Tibial artery (tissue), 4 donors: Measurements from ENCODE around the gene ACOX1.

Experiments
- DNase-seq, 2 donors: peaks; one replicate each; pipeline ENCODE4 v3.0.0-alpha.2; 2019
- H3K27ac ChIP-seq, 2 donors: fragments of 200-600 bp; sonication (generic) in 1 of 2; 1 replicate in 1 of 2; 2 replicates in 1 of 2; pipeline ENCODE4 v1.5.1; 2018 to 2019; ENCODE audit warnings: mild to moderate bottlenecking in 1 of 2
- H3K27me3 ChIP-seq, 2 donors: fragments of 200-600 bp; sonication (generic) in 1 of 2; one replicate each; pipeline versions ENCODE4 v1.5.1 to v1.6.0; 2016 to 2019
- H3K36me3 ChIP-seq, 3 donors: fragments of 200-600 bp; sonication (generic) in 2 of 3; one replicate each; pipeline ENCODE4 v1.5.1; 2016 to 2019; ENCODE audit warnings: mild to moderate bottlenecking in 2 of 3
- H3K4me1 ChIP-seq, 4 donors: fragments of 200-600 bp; sonication (generic) in 2 of 4; 1 replicate in 3 of 4; 2 replicates in 1 of 4; pipeline ENCODE4 v1.5.1; 2016 to 2019
- H3K4me3 ChIP-seq, 2 donors: fragments of 200-600 bp; sonication (generic) in 1 of 2; 1 replicate in 1 of 2; 2 replicates in 1 of 2; pipeline ENCODE4 v1.5.1; 2018 to 2019; ENCODE audit warnings: mild to moderate bottlenecking in 2 of 2
- H3K9me3 ChIP-seq, 3 donors: fragments of 200-600 bp; sonication (generic) in 1 of 3; one replicate each; pipeline ENCODE4 v1.5.1; 2016 to 2019
- intact Hi-C: fragments of 100-400 bp; cut with DNase I; formaldehyde crosslinking; loops from one replicate; pipeline ENCODE4 v1.15.0; 2023; ENCODE audit warnings: low total_unique reads
- TF ChIP-seq, protein P1 (sequence below), 2 experiments: fragments of 200-600 bp in 1 of 2; fragments of 450-650 bp in 1 of 2; IDR thresholded peaks; one replicate each; pipeline ENCODE4 v1.5.1; 2017 to 2019; ENCODE audit warnings: antibody characterized with exemption in 2 of 2, mild to moderate bottlenecking in 1 of 2, moderate library complexity in 1 of 2

Gene ACOX1

DNA sequence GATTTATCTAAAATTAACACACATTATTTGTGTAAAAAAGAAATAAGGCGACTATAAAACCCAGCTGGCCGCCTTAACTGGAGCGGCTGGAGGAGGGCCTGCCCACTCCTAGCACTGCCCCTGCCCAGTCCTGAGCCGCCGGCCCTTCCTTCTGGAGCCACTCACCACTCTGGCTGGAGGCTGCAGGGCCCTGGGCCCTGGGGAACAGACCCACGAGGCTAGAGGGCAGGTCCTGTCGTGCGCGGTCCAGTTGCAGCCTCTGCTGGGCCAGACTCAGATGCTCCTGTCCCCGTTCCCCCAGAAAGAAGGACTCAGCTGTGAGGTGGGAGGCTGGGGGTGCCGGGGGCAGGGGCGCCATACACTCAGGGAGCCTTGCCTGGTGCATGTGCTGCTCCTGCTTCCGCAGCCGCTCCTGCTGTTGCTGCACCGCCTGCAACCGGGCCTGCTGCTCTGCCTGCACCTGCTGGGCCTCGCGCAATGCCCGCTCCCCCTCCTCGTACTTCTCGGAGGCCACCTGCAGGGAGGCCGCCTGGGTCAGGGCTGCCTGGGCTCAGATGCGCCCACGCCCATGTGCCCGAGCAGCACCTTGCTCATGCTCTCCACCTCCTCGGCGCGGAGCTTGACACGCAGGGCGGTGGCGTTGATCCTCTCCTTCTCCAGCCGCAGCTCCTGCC is 65.3 kb downstream of the ACOX1 start:
- Histone ChIP-seq H3K4me3 (no peak overlapping the region), H3K27ac (no peak overlapping the region), H3K36me3 (peaks cover 0 to 45% (median 11%) of the 10 kb centered on the region in 3 donors), H3K27me3 (no peaks in the 10 kb centered on the region), H3K4me1 (peaks cover 0 to 7% (median 0%) of the 10 kb centered on the region in 4 donors), H3K9me3 (no peaks in the 10 kb centered on the region)
- TF ChIP-seq, protein P1, sequence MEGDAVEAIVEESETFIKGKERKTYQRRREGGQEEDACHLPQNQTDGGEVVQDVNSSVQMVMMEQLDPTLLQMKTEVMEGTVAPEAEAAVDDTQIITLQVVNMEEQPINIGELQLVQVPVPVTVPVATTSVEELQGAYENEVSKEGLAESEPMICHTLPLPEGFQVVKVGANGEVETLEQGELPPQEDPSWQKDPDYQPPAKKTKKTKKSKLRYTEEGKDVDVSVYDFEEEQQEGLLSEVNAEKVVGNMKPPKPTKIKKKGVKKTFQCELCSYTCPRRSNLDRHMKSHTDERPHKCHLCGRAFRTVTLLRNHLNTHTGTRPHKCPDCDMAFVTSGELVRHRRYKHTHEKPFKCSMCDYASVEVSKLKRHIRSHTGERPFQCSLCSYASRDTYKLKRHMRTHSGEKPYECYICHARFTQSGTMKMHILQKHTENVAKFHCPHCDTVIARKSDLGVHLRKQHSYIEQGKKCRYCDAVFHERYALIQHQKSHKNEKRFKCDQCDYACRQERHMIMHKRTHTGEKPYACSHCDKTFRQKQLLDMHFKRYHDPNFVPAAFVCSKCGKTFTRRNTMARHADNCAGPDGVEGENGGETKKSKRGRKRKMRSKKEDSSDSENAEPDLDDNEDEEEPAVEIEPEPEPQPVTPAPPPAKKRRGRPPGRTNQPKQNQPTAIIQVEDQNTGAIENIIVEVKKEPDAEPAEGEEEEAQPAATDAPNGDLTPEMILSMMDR (IDR thresholded peaks at IDR 0.05) = no peak
- intact Hi-C loops = no loop called here
- no peak for DNase-seq

DNA sequence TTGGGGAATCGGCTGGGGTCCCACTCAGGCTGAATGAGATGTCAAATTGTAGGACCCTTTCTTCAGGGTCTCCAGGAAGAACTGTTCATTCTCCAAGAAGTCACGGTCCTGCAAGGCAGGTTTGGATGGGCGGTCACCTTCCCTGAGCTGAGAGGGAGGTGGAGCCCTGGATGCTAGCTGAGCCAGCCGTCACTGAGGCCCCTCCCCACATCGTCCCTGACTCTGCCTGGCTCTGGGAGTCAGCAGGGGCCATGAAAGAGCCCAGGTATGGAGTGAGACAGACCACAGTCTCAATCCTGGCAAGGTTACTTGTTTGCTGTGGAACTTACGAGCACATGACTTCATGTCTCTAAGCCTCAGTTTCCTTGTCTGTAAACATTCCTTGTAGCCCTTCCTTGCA is 68.3 kb downstream of the ACOX1 start:
- no peak for DNase-seq
- TF ChIP-seq, protein P1 (IDR thresholded peaks at IDR 0.05) = no peak
- no peak overlapping the region for H3K4me3 ChIP-seq
- H3K27me3 ChIP-seq = no peaks in the 10 kb centered on the region
- peaks cover 0 to 7% (median under 1%) of the 10 kb centered on the region in 4 donors for H3K4me1 ChIP-seq
- H3K27ac ChIP-seq = no peak overlapping the region
- intact Hi-C loops = no loop called here
- H3K36me3 ChIP-seq = peaks cover 0 to 33% (median 11%) of the 10 kb centered on the region in 3 donors
- H3K9me3 ChIP-seq = no peaks in the 10 kb centered on the region

DNA sequence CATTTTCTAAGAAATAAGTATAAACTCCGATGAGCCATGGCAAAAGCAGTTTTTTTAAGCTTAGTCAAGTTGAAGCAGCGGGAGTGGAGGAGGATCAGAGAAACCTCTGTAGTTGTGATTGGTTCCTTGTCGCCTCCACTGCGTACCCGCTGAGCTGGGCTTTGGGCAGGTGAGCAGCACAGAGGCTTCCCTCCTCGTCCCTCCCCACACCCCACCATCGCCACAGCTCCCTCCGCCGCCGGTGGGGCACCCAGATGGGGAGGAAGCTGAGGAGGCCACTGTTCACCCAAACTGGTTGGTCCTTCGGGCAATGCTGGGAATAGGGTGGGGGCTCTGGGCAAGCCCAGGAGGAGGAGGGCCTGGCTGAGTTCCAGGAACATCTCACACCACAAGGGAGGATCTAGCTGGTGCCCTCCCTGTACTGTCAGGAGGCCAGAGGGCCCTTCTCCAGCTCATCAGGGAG is 69.1 kb downstream of the ACOX1 start:
- H3K27ac ChIP-seq = no peak overlapping the region
- no peaks in the 10 kb centered on the region for H3K27me3 ChIP-seq
- no peak overlapping the region for H3K4me3 ChIP-seq
- TF ChIP-seq, protein P1 (IDR thresholded peaks at IDR 0.05) = no peak
- no peaks in the 10 kb centered on the region for H3K9me3 ChIP-seq
- H3K4me1 ChIP-seq = peaks cover 0 to 7% (median 3%) of the 10 kb centered on the region in 4 donors
- DNase-seq = no peak
- H3K36me3 ChIP-seq = peaks cover 0 to 25% (median 11%) of the 10 kb centered on the region in 3 donors
- intact Hi-C loops = loop anchor here (10.0 kb wide), 1 partner anchor 365 kb away; no protein-coding TSS in a partner anchor

DNA sequence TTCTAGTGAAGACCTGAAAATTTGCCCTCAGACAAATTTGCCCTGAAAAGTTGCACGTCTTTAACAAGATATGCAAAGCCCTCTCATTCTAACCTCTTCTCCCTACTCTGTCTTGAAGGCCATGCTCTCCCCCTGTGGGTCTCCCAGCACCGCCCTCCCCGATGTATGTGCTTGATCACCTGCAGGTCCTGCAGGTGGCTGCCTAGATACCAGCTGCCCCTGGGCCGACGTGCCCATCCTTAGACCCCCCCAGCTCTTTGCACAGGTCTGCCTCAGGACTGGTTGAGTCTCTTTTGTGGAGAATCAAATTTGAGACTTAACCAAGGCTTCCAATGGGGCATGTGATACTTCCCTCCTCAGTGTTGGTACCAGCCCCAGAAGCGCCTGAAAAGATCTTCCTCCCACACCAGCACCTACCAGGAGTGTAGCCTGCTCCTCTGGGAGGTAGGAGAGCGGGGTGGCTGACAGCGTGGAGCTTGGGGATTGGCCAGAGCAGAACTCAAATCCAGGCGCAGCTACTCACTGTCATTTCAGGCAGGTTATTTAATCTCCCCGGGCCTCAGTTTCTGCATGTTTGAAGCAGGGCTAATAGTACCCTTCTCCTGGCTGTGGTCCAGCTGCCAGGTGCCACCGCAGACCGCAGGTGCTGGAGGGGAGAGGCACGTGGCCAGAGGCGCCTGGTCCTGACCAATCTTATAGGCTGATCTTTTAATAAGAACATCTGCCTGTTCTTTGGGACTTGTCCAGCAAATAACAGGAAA is 69.7 kb downstream of the ACOX1 start:
- H3K36me3 ChIP-seq = peaks cover 0 to 19% (median 5%) of the 10 kb centered on the region in 3 donors
- no peaks in the 10 kb centered on the region for H3K9me3 ChIP-seq
- no peak overlapping the region for H3K4me3 ChIP-seq
- TF ChIP-seq, protein P1 (IDR thresholded peaks at IDR 0.05) = no peak
- no peak overlapping the region for H3K27ac ChIP-seq
- no peaks in the 10 kb centered on the region for H3K27me3 ChIP-seq
- peaks cover 0 to 9% (median 3%) of the 10 kb centered on the region in 4 donors for H3K4me1 ChIP-seq
- DNase-seq = no peak
- intact Hi-C loops = loop anchor here (10.0 kb wide), 1 partner anchor 366 kb away; no protein-coding TSS in a partner anchor

DNA sequence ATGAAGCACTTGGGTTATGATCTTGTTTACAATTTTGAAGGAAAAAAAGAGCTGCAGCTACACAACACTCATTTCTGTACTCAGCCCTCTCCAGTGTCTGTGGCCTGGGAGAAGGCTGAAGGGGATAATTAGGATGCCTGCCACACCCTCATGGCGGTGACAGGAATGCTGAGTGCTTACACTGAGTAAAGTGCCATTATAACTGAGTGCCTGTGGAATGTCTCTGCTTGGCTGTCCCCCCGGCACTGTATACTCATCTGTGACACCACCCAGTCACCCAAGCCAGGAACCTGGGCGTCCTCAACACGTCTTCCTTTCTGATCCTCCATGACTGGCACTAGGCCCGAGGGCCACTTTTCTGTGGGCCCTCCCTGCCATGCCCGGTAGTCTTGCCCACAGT is 70.8 kb downstream of the ACOX1 start:
- no peaks in the 10 kb centered on the region for H3K9me3 ChIP-seq
- TF ChIP-seq, protein P1 (IDR thresholded peaks at IDR 0.05) = no peak
- H3K4me3 ChIP-seq = no peak overlapping the region
- H3K4me1 ChIP-seq = peaks cover 0 to 18% (median 10%) of the 10 kb centered on the region in 4 donors
- H3K27ac ChIP-seq = no peak overlapping the region
- H3K27me3 ChIP-seq = no peaks in the 10 kb centered on the region
- no peak for DNase-seq
- intact Hi-C loops = loop anchor here (10.0 kb wide), 1 partner anchor 367 kb away; no protein-coding TSS in a partner anchor
- H3K36me3 ChIP-seq = peaks cover 0 to 10% (median 0%) of the 10 kb centered on the region in 3 donors
